Panc1 (cell line): ENCODE results near the gene TWIST2. TPM values are rescaled to one million over a fixed set of nuclear protein-coding genes. Genes with fewer than 3 reads are reported as not detected.

ENCODE experiments used
- ATAC-seq: fragments of 200-7000 bp; cut with Tn5 transposase; 2 replicates; pipeline ENCODE4 v1.9.1; 2020; ENCODE audit warnings: mild to moderate bottlenecking, moderate library complexity
- BruUV-seq: library from RNA; stranded (reverse); fragments of 400-500 nt; replicated peaks from 2 replicates; lab custom pipeline; 2021; lab: Mats Ljungman, UMichigan
- CTCF ChIA-PET: fragments of 300-600 bp; sonication (Branson Sonifier 250); formaldehyde crosslinking; loops from one replicate; lab custom pipeline; 2022; ENCODE audit warnings: antibody characterized with exemption; lab: Charles Lee
- POLR2A ChIA-PET: fragments of 300-600 bp; sonication (Branson Sonifier 250); formaldehyde crosslinking; loops from one replicate; lab custom pipeline; 2022; ENCODE audit warnings: antibody characterized with exemption; lab: Charles Lee
- DNase-seq: peaks from one replicate; pipeline ENCODE4 v3.0.0-alpha.2; 2010; ENCODE audit warnings: low read depth, low spot score
- H3K27ac ChIP-seq: 2 replicates; pipeline ENCODE4 v1.5.1; 2011; ENCODE audit warnings: mild to moderate bottlenecking, low read length, inconsistent platforms
- H3K27me3 ChIP-seq: fragments of 200-500 bp; sonication (Bioruptor generic); 2 replicates; pipeline ENCODE4 v1.6.0; 2014; ENCODE audit warnings: low read length, inconsistent platforms; ENCODE audit not compliant: control insufficient read depth, insufficient read depth
- H3K36me3 ChIP-seq: fragments of 200-500 bp; sonication (Bioruptor generic); 2 replicates; pipeline ENCODE4 v1.5.1; 2014; ENCODE audit warnings: inconsistent platforms, mild to moderate bottlenecking, low read length, moderate library complexity; ENCODE audit not compliant: control insufficient read depth, insufficient read depth
- H3K4me1 ChIP-seq: 2 replicates; pipeline ENCODE4 v1.5.1; 2011; ENCODE audit warnings: inconsistent platforms, mild to moderate bottlenecking, low read length, moderate library complexity; ENCODE audit not compliant: control insufficient read depth, insufficient read depth
- H3K4me3 ChIP-seq, 2 experiments: 2 replicates each; pipeline ENCODE4 v1.5.1; 2011 to 2012; ENCODE audit warnings: low read depth in 2 of 2, low read length in 2 of 2, mild to moderate bottlenecking in 2 of 2, inconsistent platforms in 1 of 2, moderate library complexity in 1 of 2
- H3K9me3 ChIP-seq: fragments of 200-500 bp; sonication (Bioruptor generic); 2 replicates; pipeline ENCODE4 v1.5.1; 2014; ENCODE audit warnings: low read depth, mild to moderate bottlenecking, inconsistent platforms, low read length, moderate library complexity; ENCODE audit not compliant: control insufficient read depth, insufficient read depth
- POLR2AphosphoS5 ChIP-seq: IDR thresholded peaks from 2 replicates; pipeline ENCODE4 v1.6.1; 2012; ENCODE audit warnings: mild to moderate bottlenecking, low read depth, low read length, moderate library complexity
- SIN3A ChIP-seq: IDR thresholded peaks from 2 replicates; pipeline ENCODE4 v1.6.1; 2012; ENCODE audit warnings: low read depth, mild to moderate bottlenecking, low read length, moderate library complexity, borderline replicate concordance; ENCODE audit not compliant: insufficient read depth
- TCF7L2 ChIP-seq: IDR thresholded peaks from 2 replicates; pipeline ENCODE4 v1.6.1; 2011; ENCODE audit warnings: mild to moderate bottlenecking, low read depth, low read length, inconsistent platforms
- in situ Hi-C: cut with HindIII; loops from 2 replicates; pipeline ENCODE4 v1.10.0; 2016; ENCODE audit warnings: low sequenced_read_pairs, low pct_unique_long_range_greater_than_20kb
- intact Hi-C: fragments of 100-400 bp; cut with micrococcal nuclease; formaldehyde crosslinking; loops from one replicate; pipeline ENCODE4 v1.10.0; 2022; ENCODE audit not compliant: unreplicated experiment
- total RNA-seq: library from RNA; stranded (reverse); gene quantifications from one replicate; pipeline ENCODE4 v1.2.1, GENCODE V29; 2021; ENCODE audit not compliant: unreplicated experiment
- TF ChIP-seq, protein P1 (sequence below): fragments of 450-650 bp; IDR thresholded peaks from 2 replicates; pipeline ENCODE4 v1.5.1; 2017; ENCODE audit warnings: mild to moderate bottlenecking
- TF ChIP-seq, protein P2 (sequence below), 2 experiments: IDR thresholded peaks; 2 replicates each; pipeline ENCODE4 v1.6.1; 2011 to 2012; ENCODE audit warnings: low read depth in 2 of 2, control low read depth in 1 of 2, low read length in 1 of 2, mild to moderate bottlenecking in 1 of 2, moderate library complexity in 1 of 2; ENCODE audit not compliant: insufficient read depth in 1 of 2

TWIST2 gene
- total RNA-seq, 1 experiment from 2014 or later, result 4.2 TPM

DNA sequence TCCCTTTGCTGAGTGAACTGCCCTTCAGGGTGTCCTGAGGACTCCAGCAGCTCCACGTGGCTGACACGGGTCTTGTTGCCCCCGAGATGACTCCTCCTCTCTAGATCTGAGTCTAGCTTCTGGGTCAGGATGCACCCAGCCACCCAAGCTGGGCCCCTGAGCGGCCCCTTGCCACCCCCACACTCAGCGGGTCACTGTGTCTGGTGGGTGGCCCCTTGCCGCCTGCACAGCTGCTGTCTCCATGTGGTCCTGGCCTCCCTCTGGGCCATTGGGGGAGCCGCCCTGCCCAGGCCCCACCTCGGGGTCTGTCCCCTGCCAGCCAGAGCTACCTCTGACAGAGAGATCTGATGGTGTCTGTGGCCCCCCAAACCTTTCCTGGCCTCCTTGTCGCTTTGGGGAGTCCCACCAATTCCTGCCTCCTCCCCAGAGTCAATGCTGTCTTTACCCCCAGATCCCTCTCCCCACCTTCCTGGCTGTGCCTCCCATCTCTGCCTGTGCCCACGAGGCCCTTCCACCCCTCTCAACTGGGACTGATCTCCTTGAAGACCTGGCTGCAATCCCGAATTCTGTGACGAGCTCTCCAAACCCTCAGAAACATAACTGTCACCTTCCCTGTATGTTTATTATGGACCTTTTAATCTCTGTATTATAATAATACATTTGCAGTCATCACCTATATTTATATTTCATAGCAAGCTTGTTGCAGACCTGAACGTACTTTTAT lies 46.5 kb downstream of the TWIST2 start:
- Histone ChIP-seq H3K4me1 (peaks cover 3% of the 10 kb centered on the region; the same call in 1 of the 2 replicates), H3K9me3 (no peaks in the 10 kb centered on the region), H3K27me3 (no peaks in the 10 kb centered on the region), H3K4me3 (no peak overlapping the region), H3K36me3 (no peaks in the 10 kb centered on the region), H3K27ac (no peak overlapping the region)
- ChIA-PET POLR2A (no interaction called here), CTCF (no interaction called here)
- intact Hi-C loops, result no loop called here
- DNase-seq, result no peak
- in situ Hi-C loops, result no loop called here
- TF ChIP-seq POLR2AphosphoS5 (no peak), SIN3A (no peak), TCF7L2 (no peak)
- TF ChIP-seq, protein P1, sequence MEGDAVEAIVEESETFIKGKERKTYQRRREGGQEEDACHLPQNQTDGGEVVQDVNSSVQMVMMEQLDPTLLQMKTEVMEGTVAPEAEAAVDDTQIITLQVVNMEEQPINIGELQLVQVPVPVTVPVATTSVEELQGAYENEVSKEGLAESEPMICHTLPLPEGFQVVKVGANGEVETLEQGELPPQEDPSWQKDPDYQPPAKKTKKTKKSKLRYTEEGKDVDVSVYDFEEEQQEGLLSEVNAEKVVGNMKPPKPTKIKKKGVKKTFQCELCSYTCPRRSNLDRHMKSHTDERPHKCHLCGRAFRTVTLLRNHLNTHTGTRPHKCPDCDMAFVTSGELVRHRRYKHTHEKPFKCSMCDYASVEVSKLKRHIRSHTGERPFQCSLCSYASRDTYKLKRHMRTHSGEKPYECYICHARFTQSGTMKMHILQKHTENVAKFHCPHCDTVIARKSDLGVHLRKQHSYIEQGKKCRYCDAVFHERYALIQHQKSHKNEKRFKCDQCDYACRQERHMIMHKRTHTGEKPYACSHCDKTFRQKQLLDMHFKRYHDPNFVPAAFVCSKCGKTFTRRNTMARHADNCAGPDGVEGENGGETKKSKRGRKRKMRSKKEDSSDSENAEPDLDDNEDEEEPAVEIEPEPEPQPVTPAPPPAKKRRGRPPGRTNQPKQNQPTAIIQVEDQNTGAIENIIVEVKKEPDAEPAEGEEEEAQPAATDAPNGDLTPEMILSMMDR, result no peak
- TF ChIP-seq, protein P2, sequence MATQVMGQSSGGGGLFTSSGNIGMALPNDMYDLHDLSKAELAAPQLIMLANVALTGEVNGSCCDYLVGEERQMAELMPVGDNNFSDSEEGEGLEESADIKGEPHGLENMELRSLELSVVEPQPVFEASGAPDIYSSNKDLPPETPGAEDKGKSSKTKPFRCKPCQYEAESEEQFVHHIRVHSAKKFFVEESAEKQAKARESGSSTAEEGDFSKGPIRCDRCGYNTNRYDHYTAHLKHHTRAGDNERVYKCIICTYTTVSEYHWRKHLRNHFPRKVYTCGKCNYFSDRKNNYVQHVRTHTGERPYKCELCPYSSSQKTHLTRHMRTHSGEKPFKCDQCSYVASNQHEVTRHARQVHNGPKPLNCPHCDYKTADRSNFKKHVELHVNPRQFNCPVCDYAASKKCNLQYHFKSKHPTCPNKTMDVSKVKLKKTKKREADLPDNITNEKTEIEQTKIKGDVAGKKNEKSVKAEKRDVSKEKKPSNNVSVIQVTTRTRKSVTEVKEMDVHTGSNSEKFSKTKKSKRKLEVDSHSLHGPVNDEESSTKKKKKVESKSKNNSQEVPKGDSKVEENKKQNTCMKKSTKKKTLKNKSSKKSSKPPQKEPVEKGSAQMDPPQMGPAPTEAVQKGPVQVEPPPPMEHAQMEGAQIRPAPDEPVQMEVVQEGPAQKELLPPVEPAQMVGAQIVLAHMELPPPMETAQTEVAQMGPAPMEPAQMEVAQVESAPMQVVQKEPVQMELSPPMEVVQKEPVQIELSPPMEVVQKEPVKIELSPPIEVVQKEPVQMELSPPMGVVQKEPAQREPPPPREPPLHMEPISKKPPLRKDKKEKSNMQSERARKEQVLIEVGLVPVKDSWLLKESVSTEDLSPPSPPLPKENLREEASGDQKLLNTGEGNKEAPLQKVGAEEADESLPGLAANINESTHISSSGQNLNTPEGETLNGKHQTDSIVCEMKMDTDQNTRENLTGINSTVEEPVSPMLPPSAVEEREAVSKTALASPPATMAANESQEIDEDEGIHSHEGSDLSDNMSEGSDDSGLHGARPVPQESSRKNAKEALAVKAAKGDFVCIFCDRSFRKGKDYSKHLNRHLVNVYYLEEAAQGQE (IDR thresholded peaks at IDR 0.05; ENCODE audit: insufficient read depth in 1 of 2, low read depth in 2 of 2, low read length in 1 of 2), result no peak
- no peak for ATAC-seq
- BruUV-seq, result no TSS peak

DNA sequence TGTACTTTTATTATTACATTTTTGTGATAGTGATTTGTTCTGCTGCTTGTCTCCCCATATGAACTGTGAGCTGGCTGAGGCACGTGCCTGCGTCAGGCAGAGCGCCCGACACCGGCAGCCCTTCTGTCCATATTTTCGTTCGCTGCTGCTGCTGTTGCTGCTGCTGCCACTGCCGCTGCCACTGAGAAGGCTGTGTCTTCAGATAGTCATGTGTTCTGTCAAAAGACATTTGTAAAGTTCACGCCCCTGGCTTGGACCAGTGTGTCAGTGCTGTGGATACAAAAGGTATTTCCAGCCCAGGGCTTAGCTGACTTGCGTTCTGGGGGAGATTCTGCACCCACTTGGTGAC lies 47.0 kb downstream of the TWIST2 start:
- ChIA-PET CTCF (no interaction called here), POLR2A (no interaction called here)
- ATAC-seq (no peak), DNase-seq (no peak)
- Histone ChIP-seq H3K36me3 (no peaks in the 10 kb centered on the region), H3K27ac (no peak overlapping the region), H3K27me3 (no peaks in the 10 kb centered on the region), H3K4me1 (peaks cover 3% of the 10 kb centered on the region; the same call in 1 of the 2 replicates), H3K9me3 (no peaks in the 10 kb centered on the region), H3K4me3 (no peak overlapping the region)
- BruUV-seq, result no TSS peak
- TF ChIP-seq, protein P2 (IDR thresholded peaks at IDR 0.05; ENCODE audit: insufficient read depth in 1 of 2, low read depth in 2 of 2, low read length in 1 of 2), result no peak
- TF ChIP-seq POLR2AphosphoS5 (no peak), SIN3A (no peak)
- TF ChIP-seq, protein P1, result no peak
- intact Hi-C loops (no loop called here), in situ Hi-C loops (no loop called here)
